H9 (cell line): ENCODE results near the gene TRMT1. TPM values are rescaled to one million over a fixed set of nuclear protein-coding genes. Genes with fewer than 3 reads are reported as not detected.
A peak's percentile ranks its signal among the peaks of the same experiment; 100 is the strongest.

Experiments
- DNase-seq: peaks from one replicate; pipeline ENCODE4 v3.0.0-alpha.2; 2017
- H2AFZ ChIP-seq: one replicate; pipeline ENCODE4 v1.6.1; 2013; ENCODE audit warnings: mild to moderate bottlenecking, low read length, control low read depth, moderate library complexity
- H2AK5ac ChIP-seq: 2 replicates; pipeline ENCODE4 v1.6.1; 2013; ENCODE audit warnings: low read length, control low read depth, mixed read lengths; ENCODE audit not compliant: insufficient read length
- H2BK120ac ChIP-seq: one replicate; pipeline ENCODE4 v1.6.1; 2013; ENCODE audit warnings: low read depth, mild to moderate bottlenecking, low read length, control low read depth, inconsistent platforms; ENCODE audit not compliant: poor library complexity, severe bottlenecking
- H2BK12ac ChIP-seq: 2 replicates; pipeline ENCODE4 v1.6.1; 2013; ENCODE audit warnings: low read length, control low read depth, mixed read lengths, low read depth; ENCODE audit not compliant: insufficient read length
- H2BK15ac ChIP-seq: 2 replicates; pipeline ENCODE4 v1.6.1; 2013; ENCODE audit warnings: low read depth, low read length, control low read depth
- H2BK20ac ChIP-seq: one replicate; pipeline ENCODE4 v1.6.1; 2013; ENCODE audit warnings: low read depth, mild to moderate bottlenecking, low read length, control low read depth, inconsistent platforms; ENCODE audit not compliant: poor library complexity, severe bottlenecking
- H2BK5ac ChIP-seq: 2 replicates; pipeline ENCODE4 v1.6.1; 2013; ENCODE audit warnings: low read length, control low read depth, mixed read lengths; ENCODE audit not compliant: insufficient read length
- H3K14ac ChIP-seq: 2 replicates; pipeline ENCODE4 v1.6.1; 2013; ENCODE audit warnings: low read length, control low read depth; ENCODE audit not compliant: insufficient read depth
- H3K18ac ChIP-seq: 2 replicates; pipeline ENCODE4 v1.6.1; 2013; ENCODE audit warnings: low read depth, mild to moderate bottlenecking, mixed read lengths, low read length, control low read depth; ENCODE audit not compliant: insufficient read length
- H3K23ac ChIP-seq: 2 replicates; pipeline ENCODE4 v1.6.1; 2013; ENCODE audit warnings: low read length, control low read depth, mixed read lengths, low read depth; ENCODE audit not compliant: insufficient read length
- H3K23me2 ChIP-seq: 2 replicates; pipeline ENCODE4 v1.6.1; 2013; ENCODE audit warnings: low read depth, mild to moderate bottlenecking, mixed read lengths, low read length, control low read depth; ENCODE audit not compliant: insufficient read length, poor library complexity, severe bottlenecking
- H3K27ac ChIP-seq: 2 replicates; pipeline ENCODE4 v1.5.1; 2013; ENCODE audit warnings: low read length, control low read depth, mixed read lengths, low read depth; ENCODE audit not compliant: insufficient read length
- H3K27me3 ChIP-seq: 2 replicates; pipeline ENCODE4 v1.6.1; 2013; ENCODE audit warnings: low read length, control low read depth, inconsistent platforms; ENCODE audit not compliant: insufficient read depth
- H3K4ac ChIP-seq: 2 replicates; pipeline ENCODE4 v1.6.1; 2013; ENCODE audit warnings: low read depth, mild to moderate bottlenecking, control low read depth, inconsistent platforms, low read length, moderate library complexity
- H3K4me1 ChIP-seq: 2 replicates; pipeline ENCODE4 v1.6.1; 2013; ENCODE audit warnings: low read length, control low read depth, inconsistent platforms; ENCODE audit not compliant: insufficient read depth
- H3K4me2 ChIP-seq: 2 replicates; pipeline ENCODE4 v1.6.1; 2013; ENCODE audit warnings: low read length, control low read depth, mixed read lengths; ENCODE audit not compliant: insufficient read length, insufficient read depth
- H3K56ac ChIP-seq: 2 replicates; pipeline ENCODE4 v1.6.1; 2013; ENCODE audit warnings: low read depth, mild to moderate bottlenecking, mixed read lengths, low read length, control low read depth; ENCODE audit not compliant: insufficient read length
- H3K79me1 ChIP-seq: 2 replicates; pipeline ENCODE4 v1.6.1; 2013; ENCODE audit warnings: low read depth, mild to moderate bottlenecking, moderate library complexity, low read length, control low read depth, inconsistent platforms; ENCODE audit not compliant: insufficient read depth, poor library complexity, severe bottlenecking
- H3K79me2 ChIP-seq: 2 replicates; pipeline ENCODE4 v1.6.1; 2013; ENCODE audit warnings: low read length, control low read depth, inconsistent platforms; ENCODE audit not compliant: insufficient read depth
- H3K9ac ChIP-seq: 2 replicates; pipeline ENCODE4 v1.6.1; 2013; ENCODE audit warnings: low read length, control low read depth, mixed read lengths; ENCODE audit not compliant: insufficient read length; ENCODE audit errors: extremely low read depth
- H3K9me3 ChIP-seq: one replicate; pipeline ENCODE4 v1.6.1; 2013; ENCODE audit warnings: low read depth, low read length, inconsistent platforms; ENCODE audit not compliant: control insufficient read depth
- H3T11ph ChIP-seq: one replicate; pipeline ENCODE4 v1.6.1; 2013; ENCODE audit warnings: mild to moderate bottlenecking, low read length, control low read depth, inconsistent platforms
- H4K20me1 ChIP-seq: one replicate; pipeline ENCODE4 v1.6.1; 2013; ENCODE audit not compliant: control insufficient read depth, insufficient read length, insufficient read depth
- H4K5ac ChIP-seq: 2 replicates; pipeline ENCODE4 v1.6.1; 2013; ENCODE audit warnings: low read depth, mild to moderate bottlenecking, mixed read lengths, low read length, control low read depth; ENCODE audit not compliant: insufficient read length
- H4K8ac ChIP-seq: replicated peaks from 2 replicates; pipeline ENCODE4 v1.6.1; 2013; ENCODE audit warnings: low read length, control low read depth, mixed read lengths, low read depth; ENCODE audit not compliant: insufficient read length
- H4K91ac ChIP-seq: 2 replicates; pipeline ENCODE4 v1.6.1; 2013; ENCODE audit warnings: low read depth, mild to moderate bottlenecking, moderate library complexity, mixed read lengths, low read length, control low read depth; ENCODE audit not compliant: insufficient read length
- H3K27ac Mint-ChIP-seq, 3 experiments: 2 replicates in 2 of 3; 3 replicates in 1 of 3; pipeline ENCODE4 v1.8.0; 2020 to 2021; ENCODE audit warnings: mixed read lengths in 3 of 3, mild to moderate bottlenecking in 1 of 3, moderate library complexity in 1 of 3
- H3K27me3 Mint-ChIP-seq: 2 replicates; pipeline ENCODE4 v1.8.0; 2021; ENCODE audit warnings: low read depth, mild to moderate bottlenecking, moderate library complexity, mixed read lengths
- H3K36me3 Mint-ChIP-seq, 3 experiments: 2 replicates in 2 of 3; 3 replicates in 1 of 3; pipeline ENCODE4 v1.8.0; 2020 to 2021; ENCODE audit warnings: low read depth in 3 of 3, mixed read lengths in 3 of 3; ENCODE audit not compliant: insufficient read depth in 1 of 3
- H3K4me1 Mint-ChIP-seq, 2 experiments: 2 replicates each; pipeline ENCODE4 v1.8.0; 2020; ENCODE audit warnings: mixed read lengths in 2 of 2
- H3K4me3 Mint-ChIP-seq, 2 experiments: 2 replicates in 1 of 2; 3 replicates in 1 of 2; pipeline ENCODE4 v1.8.0; 2020 to 2021; ENCODE audit warnings: mild to moderate bottlenecking in 2 of 2, mixed read lengths in 2 of 2, moderate library complexity in 1 of 2
- H3K9me3 Mint-ChIP-seq, 2 experiments: 2 replicates in 1 of 2; 3 replicates in 1 of 2; pipeline ENCODE4 v1.8.0; 2020; ENCODE audit warnings: mild to moderate bottlenecking in 2 of 2, mixed read lengths in 2 of 2, moderate library complexity in 1 of 2
- CTCF ChIP-seq: fragments of 200-600 bp; sonication (generic); conservative IDR thresholded peaks from 3 replicates; pipeline ENCODE4 v1.8.0; 2021; ENCODE audit warnings: antibody characterized with exemption, mild to moderate bottlenecking
- WGBS: extraction: QIAGEN DNeasy Blood & Tissue Kit; methylation state at CpG from one replicate; pipeline ENCODE4 v1.1.7; 2013; ENCODE audit warnings: missing lambda C conversion rate, low lambda C conversion rate, mixed read lengths; ENCODE audit not compliant: insufficient read length; ENCODE audit errors: extremely low coverage; 5-methylcytosine and 5-hydroxymethylcytosine counted together
- total RNA-seq: library from RNA; stranded (reverse); gene quantifications from 2 replicates; pipeline ENCODE4 v1.2.1, GENCODE V29; 2021

Gene TRMT1
- total RNA-seq, 1 experiment from 2014 or later: 95.7 TPM

GRCh38 chr19:13094771-13095392 is 21.7 kb downstream of the TRMT1 start:
- Histone ChIP-seq H4K5ac (no peak overlapping the region), H2BK15ac (no peak overlapping the region), H2BK20ac (no peak overlapping the region), H3K4me1 (0 out of 2 replicates have a peak, but pooled peaks cover 2% of the 10 kb centered on the region), H3T11ph (no peak overlapping the region), H2AK5ac (no peak overlapping the region), H3K9ac (no peak overlapping the region), H3K14ac (no peak overlapping the region), H2AFZ (no peak overlapping the region), H2BK12ac (no peak overlapping the region), H3K79me2 (no peaks in the 10 kb centered on the region), H3K4ac (no peak overlapping the region), H3K18ac (no peak overlapping the region), H2BK120ac (no peak overlapping the region), H3K56ac (no peak overlapping the region), H3K23ac (no peak overlapping the region), H3K79me1 (no peaks in the 10 kb centered on the region), H4K20me1 (no peaks in the 10 kb centered on the region), H4K8ac (no peak overlapping the region), H3K27ac (no peak overlapping the region), H3K23me2 (peaks cover 13% of the 10 kb centered on the region), H3K9me3 (no peaks in the 10 kb centered on the region), H2BK5ac (no peak overlapping the region), H3K27me3 (peaks cover 32% of the 10 kb centered on the region; the same call in 1 of the 2 replicates), H4K91ac (no peak overlapping the region), H3K4me2 (peak overlapping the region; percentile 67)
- Mint-ChIP-seq H3K9me3 (peaks cover 0 to 7% of the 10 kb centered on the region in 2 experiments; a peak in 1 of 5 replicates), H3K27ac (no peak overlapping the region), H3K27me3 (peaks cover 84% of the 10 kb centered on the region), H3K4me3 (peak overlapping the region; percentile 55 to 76), H3K4me1 (peaks cover 35 to 51% of the 10 kb centered on the region in 2 experiments), H3K36me3 (no peaks in the 10 kb centered on the region; a peak in 1 of 7 replicates)
- peak; percentile 84 for DNase-seq
- TF ChIP-seq CTCF: no peak
- WGBS: no CpG with 5 or more reads among the region's 16 CpGs
